AG04450 (cell line): ENCODE data around the gene MAP3K10. TPM values are rescaled to one million over a fixed set of nuclear protein-coding genes. Genes with fewer than 3 reads are reported as not detected.

Experiments
- CTCF ChIA-PET: fragments of 300-600, 350-600 bp; formaldehyde crosslinking; extraction: SDS; loops from one replicate; lab custom pipeline; 2022; ENCODE audit warnings: antibody characterized with exemption, inconsistent platforms; lab: Charles Lee
- POLR2A ChIA-PET: fragments of 350-600 bp; formaldehyde crosslinking; extraction: SDS; loops from one replicate; lab custom pipeline; 2021; ENCODE audit warnings: antibody characterized with exemption, inconsistent platforms; lab: Yijun Ruan, JAX
- DNase-seq: peaks from one replicate; pipeline ENCODE4 v3.0.0-alpha.2; 2011; ENCODE audit warnings: low read depth, low spot score
- H3K27ac ChIP-seq: one replicate; pipeline ENCODE4 v1.5.1; 2012; ENCODE audit warnings: low read depth, low read length, control low read depth
- H3K27me3 ChIP-seq: one replicate; pipeline ENCODE4 v1.6.0; 2012; ENCODE audit warnings: low read length; ENCODE audit not compliant: control insufficient read depth, insufficient read depth
- H3K4me3 ChIP-seq: 2 replicates; pipeline ENCODE4 v1.5.1; 2011; ENCODE audit warnings: mild to moderate bottlenecking, low read depth, low read length, control low read depth
- H3K9me3 ChIP-seq: 2 replicates; pipeline ENCODE4 v1.5.1; 2012; ENCODE audit warnings: low read length; ENCODE audit not compliant: control insufficient read depth, insufficient read depth
- polyA plus RNA-seq: library from polyadenylated mRNA; depleted of rRNA; stranded (reverse); fragments of >200 nt; gene quantifications from 2 replicates; pipeline ENCODE4 v1.2.3, GENCODE V29; 2011
- TF ChIP-seq, protein P1 (sequence below): IDR thresholded peaks from 2 replicates; pipeline ENCODE4 v1.5.1; 2011; ENCODE audit warnings: low read depth, low read length, control low read depth, inconsistent platforms

The MAP3K10 gene
- polyA plus RNA-seq, 1 experiment, result 2.0 TPM

DNA sequence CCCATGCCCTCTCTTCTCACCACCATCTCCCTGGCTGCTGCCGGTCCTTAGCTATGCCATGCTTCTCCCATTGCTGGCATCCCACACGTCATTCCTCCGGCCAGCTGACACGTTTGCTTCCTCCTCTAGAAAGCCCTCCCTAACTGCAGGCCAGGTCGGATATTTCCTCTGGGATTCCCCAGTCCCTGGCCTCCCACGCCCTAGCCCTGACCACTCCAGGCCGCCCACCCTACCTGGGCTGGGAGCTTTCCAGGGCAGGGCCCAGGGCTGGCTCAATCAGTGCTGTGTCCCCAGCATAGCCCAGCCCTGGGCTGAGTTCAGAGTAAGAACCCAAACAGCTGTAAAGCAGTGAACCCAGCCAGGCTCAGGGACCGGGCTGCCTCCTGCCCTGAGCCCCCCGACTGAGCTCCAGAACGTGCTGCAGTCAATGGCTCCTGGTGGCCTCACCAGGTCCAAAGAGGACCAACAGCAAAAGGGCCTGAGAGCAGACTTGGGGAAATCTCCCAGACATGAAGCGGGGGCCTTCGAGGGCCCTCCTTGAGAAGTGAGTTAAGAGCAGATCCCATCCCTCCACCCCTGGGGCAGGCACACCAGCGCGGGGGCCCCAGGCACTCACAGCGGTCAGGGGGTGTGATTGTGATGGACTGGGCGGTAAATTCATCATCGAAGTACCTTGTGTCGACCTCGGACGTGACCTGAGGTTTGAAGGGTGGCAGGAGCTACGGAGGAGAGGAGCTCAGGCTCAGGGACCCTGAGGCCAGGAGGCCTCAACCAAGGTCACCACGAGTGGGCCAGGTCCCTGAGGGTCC lies 43.4 kb downstream of the MAP3K10 start:
- Histone ChIP-seq H3K27ac (no peak overlapping the region), H3K4me3 (no peak overlapping the region), H3K27me3 (no peaks in the 10 kb centered on the region), H3K9me3 (no peaks in the 10 kb centered on the region; the same call in 1 of the 2 replicates)
- DNase-seq, result no peak
- CTCF ChIA-PET, result interaction anchor here (0.9 kb wide), 1 partner anchor 50 kb away, joined by 5 read pairs; the partner anchor contains the start of gene AKT2
- TF ChIP-seq, protein P1, sequence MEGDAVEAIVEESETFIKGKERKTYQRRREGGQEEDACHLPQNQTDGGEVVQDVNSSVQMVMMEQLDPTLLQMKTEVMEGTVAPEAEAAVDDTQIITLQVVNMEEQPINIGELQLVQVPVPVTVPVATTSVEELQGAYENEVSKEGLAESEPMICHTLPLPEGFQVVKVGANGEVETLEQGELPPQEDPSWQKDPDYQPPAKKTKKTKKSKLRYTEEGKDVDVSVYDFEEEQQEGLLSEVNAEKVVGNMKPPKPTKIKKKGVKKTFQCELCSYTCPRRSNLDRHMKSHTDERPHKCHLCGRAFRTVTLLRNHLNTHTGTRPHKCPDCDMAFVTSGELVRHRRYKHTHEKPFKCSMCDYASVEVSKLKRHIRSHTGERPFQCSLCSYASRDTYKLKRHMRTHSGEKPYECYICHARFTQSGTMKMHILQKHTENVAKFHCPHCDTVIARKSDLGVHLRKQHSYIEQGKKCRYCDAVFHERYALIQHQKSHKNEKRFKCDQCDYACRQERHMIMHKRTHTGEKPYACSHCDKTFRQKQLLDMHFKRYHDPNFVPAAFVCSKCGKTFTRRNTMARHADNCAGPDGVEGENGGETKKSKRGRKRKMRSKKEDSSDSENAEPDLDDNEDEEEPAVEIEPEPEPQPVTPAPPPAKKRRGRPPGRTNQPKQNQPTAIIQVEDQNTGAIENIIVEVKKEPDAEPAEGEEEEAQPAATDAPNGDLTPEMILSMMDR, result no peak
- POLR2A ChIA-PET, result interaction anchor here (0.6 kb wide), 1 partner anchor 30 kb away, joined by 5 read pairs; no protein-coding TSS in a partner anchor

DNA sequence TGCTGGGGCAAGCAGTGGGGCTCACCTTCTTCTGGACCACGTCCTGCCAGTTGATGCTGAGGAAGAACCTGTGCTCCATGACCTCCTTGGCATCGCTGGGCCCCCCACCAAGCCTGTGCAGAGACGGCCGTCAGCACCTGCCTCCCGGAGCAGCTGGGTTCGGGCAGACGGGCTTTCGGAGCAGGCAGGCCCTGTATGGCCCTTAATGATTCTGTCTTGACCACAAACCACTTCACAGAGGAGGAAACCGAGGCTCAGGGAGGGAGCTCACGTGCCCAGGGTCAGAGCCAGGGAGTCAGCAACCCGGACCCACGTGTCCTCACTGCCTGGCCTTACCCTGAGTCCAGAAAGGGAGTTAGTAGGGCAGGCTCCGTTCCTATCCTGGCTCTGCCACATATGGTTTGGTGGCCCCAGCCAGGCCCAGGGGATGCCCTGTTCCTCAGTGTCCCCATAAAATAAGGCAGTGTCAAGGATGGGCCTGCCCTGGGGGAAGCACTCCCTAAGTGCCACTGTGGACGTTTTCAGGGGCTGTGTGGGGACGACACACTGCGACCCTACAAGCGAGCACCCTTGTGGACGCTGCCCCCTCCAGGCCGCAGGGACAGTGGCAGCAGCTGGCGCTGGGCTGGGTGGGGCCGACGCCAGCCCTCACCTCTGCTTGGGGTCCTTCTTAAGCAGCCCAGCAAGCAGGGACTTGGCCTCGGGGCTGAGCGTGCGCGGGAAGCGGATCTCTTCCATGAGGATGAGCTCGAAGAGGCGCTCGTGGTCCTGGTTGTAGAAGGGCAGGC lies 44.2 kb downstream of the MAP3K10 start:
- POLR2A ChIA-PET, result no interaction called here
- no peak for DNase-seq
- Histone ChIP-seq H3K27ac (no peak overlapping the region), H3K4me3 (no peak overlapping the region), H3K9me3 (no peaks in the 10 kb centered on the region; the same call in 1 of the 2 replicates), H3K27me3 (no peaks in the 10 kb centered on the region)
- TF ChIP-seq, protein P1, result no peak
- CTCF ChIA-PET, result interaction anchor here (0.5 to 0.9 kb wide), 2 partner anchors 26 to 49 kb away, joined by 3 to 5 read pairs; partner anchors contain the start of gene AKT2

DNA sequence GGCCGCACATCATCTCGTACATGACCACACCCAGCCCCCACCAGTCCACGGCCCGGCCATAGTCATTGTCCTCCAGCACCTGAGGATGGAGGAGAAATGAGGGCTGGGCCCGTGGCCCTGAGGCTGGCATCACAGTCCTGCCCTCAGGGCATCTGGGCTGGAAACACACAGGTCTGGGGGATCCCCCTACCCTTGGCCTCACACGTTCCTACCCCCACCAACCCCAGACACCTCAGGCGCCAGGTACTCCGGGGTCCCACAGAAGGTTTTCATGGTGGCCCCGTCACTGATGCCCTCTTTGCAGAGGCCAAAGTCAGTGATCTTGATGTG lies 44.8 kb downstream of the MAP3K10 start:
- POLR2A ChIA-PET, result no interaction called here
- TF ChIP-seq, protein P1, result no peak
- CTCF ChIA-PET, result interaction anchor here (0.5 kb wide), 1 partner anchor 25 kb away, joined by 3 read pairs; no protein-coding TSS in a partner anchor

DNA sequence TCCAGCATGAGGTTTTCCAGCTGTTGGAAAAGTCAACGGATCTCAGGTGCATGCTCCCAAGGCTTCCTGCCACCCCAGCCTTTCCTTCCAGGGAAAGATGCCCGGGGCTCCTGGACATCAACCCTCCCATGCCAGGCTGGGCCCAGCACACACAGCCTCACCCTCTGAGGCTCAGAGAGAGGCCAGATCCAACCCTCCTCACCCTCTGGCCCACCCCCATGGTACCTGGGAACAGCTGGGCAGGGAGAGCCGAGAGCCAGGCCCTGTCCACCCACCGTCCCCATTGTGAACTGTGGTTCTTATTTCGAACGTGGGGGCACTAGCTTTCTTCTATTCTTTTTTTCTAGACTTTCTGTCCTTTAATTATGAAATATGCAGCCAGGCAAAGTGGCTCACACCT lies 45.1 kb downstream of the MAP3K10 start:
- Histone ChIP-seq H3K27me3 (no peaks in the 10 kb centered on the region), H3K4me3 (no peak overlapping the region), H3K9me3 (no peaks in the 10 kb centered on the region; the same call in 1 of the 2 replicates), H3K27ac (no peak overlapping the region)
- ChIA-PET CTCF (interaction anchor here (0.5 kb wide), 1 partner anchor 25 kb away, joined by 3 read pairs; no protein-coding TSS in a partner anchor), POLR2A (no interaction called here)
- TF ChIP-seq, protein P1, result no peak
- no peak for DNase-seq

More for the DNA sequence above, 44.8 kb downstream of the MAP3K10 start:
- no peak for DNase-seq
- H3K27me3 ChIP-seq, result no peaks in the 10 kb centered on the region
- H3K4me3 ChIP-seq, result no peak overlapping the region
- H3K27ac ChIP-seq, result no peak overlapping the region
- no peaks in the 10 kb centered on the region; the same call in 1 of the 2 replicates for H3K9me3 ChIP-seq
